Measurements from ENCODE around the gene SLC1A4.

DNA sequence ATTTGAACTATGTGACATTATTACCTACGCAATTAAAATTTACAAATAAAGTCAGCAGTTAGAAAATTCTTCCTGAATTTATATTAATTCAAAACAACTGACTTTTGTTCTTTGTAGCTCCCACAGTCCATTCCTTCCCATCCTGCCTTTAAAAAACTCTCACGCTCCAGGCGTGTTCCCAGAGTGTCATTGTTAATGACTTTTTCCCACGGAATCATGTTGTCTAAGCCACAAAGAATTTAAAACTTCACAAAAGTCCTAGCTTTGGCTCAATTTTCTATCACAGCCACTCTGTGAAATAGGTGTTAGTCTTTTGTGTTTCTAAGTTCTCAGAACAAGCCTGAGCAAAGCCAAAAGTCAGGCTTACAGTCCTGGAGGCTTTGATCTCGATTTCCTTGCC, 26.5 kb downstream of the SLC1A4 start:
- TF ChIP-seq, protein P1, sequence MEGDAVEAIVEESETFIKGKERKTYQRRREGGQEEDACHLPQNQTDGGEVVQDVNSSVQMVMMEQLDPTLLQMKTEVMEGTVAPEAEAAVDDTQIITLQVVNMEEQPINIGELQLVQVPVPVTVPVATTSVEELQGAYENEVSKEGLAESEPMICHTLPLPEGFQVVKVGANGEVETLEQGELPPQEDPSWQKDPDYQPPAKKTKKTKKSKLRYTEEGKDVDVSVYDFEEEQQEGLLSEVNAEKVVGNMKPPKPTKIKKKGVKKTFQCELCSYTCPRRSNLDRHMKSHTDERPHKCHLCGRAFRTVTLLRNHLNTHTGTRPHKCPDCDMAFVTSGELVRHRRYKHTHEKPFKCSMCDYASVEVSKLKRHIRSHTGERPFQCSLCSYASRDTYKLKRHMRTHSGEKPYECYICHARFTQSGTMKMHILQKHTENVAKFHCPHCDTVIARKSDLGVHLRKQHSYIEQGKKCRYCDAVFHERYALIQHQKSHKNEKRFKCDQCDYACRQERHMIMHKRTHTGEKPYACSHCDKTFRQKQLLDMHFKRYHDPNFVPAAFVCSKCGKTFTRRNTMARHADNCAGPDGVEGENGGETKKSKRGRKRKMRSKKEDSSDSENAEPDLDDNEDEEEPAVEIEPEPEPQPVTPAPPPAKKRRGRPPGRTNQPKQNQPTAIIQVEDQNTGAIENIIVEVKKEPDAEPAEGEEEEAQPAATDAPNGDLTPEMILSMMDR (IDR thresholded peaks at IDR 0.05): no peak
- no peak for TF ChIP-seq EP300 (IDR thresholded peaks at IDR 0.05)
- TF ChIP-seq POLR2AphosphoS5 (IDR thresholded peaks at IDR 0.05): no peak
- no peak for TF ChIP-seq POLR2A (IDR thresholded peaks at IDR 0.05)
